SK-N-SH (cell line): Measurements from ENCODE around the gene DHRS12. TPM values are rescaled to one million over a fixed set of nuclear protein-coding genes. Genes with fewer than 3 reads are reported as not detected.

Source experiments
- CTCF ChIA-PET: fragments of 300-600, 350-600 bp; formaldehyde crosslinking; extraction: SDS; loops from one replicate; lab custom pipeline; 2021; lab: Yijun Ruan, JAX
- POLR2A ChIA-PET: fragments of 350-600 bp; sonication (Branson Sonifier 250); formaldehyde crosslinking; extraction: SDS; loops from one replicate; lab custom pipeline; 2020; ENCODE audit warnings: antibody characterized with exemption, inconsistent platforms; lab: Yijun Ruan, JAX
- DNase-seq: peaks from one replicate; pipeline ENCODE4 v3.0.0; 2012
- H2AFZ ChIP-seq: fragments of 200-600 bp; sonication (generic); 2 replicates; pipeline ENCODE4 v1.8.1; 2016; ENCODE audit warnings: antibody characterized with exemption, mild to moderate bottlenecking, low read depth
- H3F3A ChIP-seq: fragments of 200-600 bp; sonication (generic); replicated peaks from 2 replicates; pipeline ENCODE3; 2016; ENCODE audit warnings: antibody characterized with exemption, mild to moderate bottlenecking; ENCODE audit not compliant: insufficient read depth
- H3K27ac ChIP-seq, 2 experiments: fragments of 200-500 bp in 1 of 2; fragments of 200-600 bp in 1 of 2; sonication (Bioruptor generic) in 1 of 2; sonication (generic), shearing (Covaris generic) in 1 of 2; 2 replicates each; pipeline versions ENCODE4 v1.5.1 to v1.6.1; 2014 to 2016; ENCODE audit warnings: low read depth in 2 of 2, inconsistent platforms in 1 of 2, low read length in 1 of 2, mild to moderate bottlenecking in 1 of 2, mixed read lengths in 1 of 2
- H3K27me3 ChIP-seq: fragments of 200-600 bp; sonication (generic), shearing (Covaris generic); 2 replicates; pipeline ENCODE4 v1.6.1; 2016; ENCODE audit warnings: mixed run types; ENCODE audit not compliant: insufficient read depth
- H3K36me3 ChIP-seq, 2 experiments: fragments of 200-500 bp in 1 of 2; fragments of 200-600 bp in 1 of 2; sonication (Bioruptor generic) in 1 of 2; sonication (generic) in 1 of 2; replicated peaks in 1 of 2; 2 replicates each; pipeline versions ENCODE3 to v1.5.1; 2014 to 2016; ENCODE audit warnings: low read length in 1 of 2, mild to moderate bottlenecking in 1 of 2; ENCODE audit not compliant: insufficient read depth in 2 of 2, control insufficient read depth in 1 of 2
- H3K4me1 ChIP-seq, 2 experiments: fragments of 200-500 bp in 1 of 2; fragments of 200-600 bp in 1 of 2; sonication (Bioruptor generic) in 1 of 2; sonication (generic), shearing (Covaris generic) in 1 of 2; 2 replicates each; pipeline versions ENCODE4 v1.5.1 to v1.6.1; 2014 to 2016; ENCODE audit warnings: low read depth in 1 of 2, low read length in 1 of 2, mixed run types in 1 of 2; ENCODE audit not compliant: insufficient read depth in 2 of 2, control insufficient read depth in 1 of 2
- H3K4me2 ChIP-seq: fragments of 200-600 bp; sonication (generic), shearing (Covaris generic); 2 replicates; pipeline ENCODE4 v1.6.1; 2017; ENCODE audit warnings: mixed run types
- H3K4me3 ChIP-seq, 2 experiments: fragments of 200-500 bp in 1 of 2; fragments of 200-600 bp in 1 of 2; sonication (Bioruptor generic) in 1 of 2; sonication (generic), shearing (Covaris generic) in 1 of 2; 2 replicates each; pipeline versions ENCODE4 v1.5.1 to v1.8.1; 2014 to 2016; ENCODE audit warnings: low read depth in 2 of 2, inconsistent platforms in 1 of 2, low read length in 1 of 2, mild to moderate bottlenecking in 1 of 2, mixed read lengths in 1 of 2, moderate library complexity in 1 of 2
- H3K79me2 ChIP-seq: fragments of 200-600 bp; sonication (generic); 2 replicates; pipeline ENCODE4 v1.8.1; 2017; ENCODE audit warnings: mild to moderate bottlenecking; ENCODE audit not compliant: insufficient read depth
- H3K9ac ChIP-seq: fragments of 200-600 bp; sonication (generic); 2 replicates; pipeline ENCODE4 v1.6.1; 2017; ENCODE audit warnings: mixed run types
- H3K9me2 ChIP-seq: fragments of 200-600 bp; sonication (generic); 2 replicates; pipeline ENCODE4 v1.6.1; 2017; ENCODE audit warnings: mixed run types
- H3K9me3 ChIP-seq: fragments of 200-600 bp; sonication (generic); 2 replicates; pipeline ENCODE4 v1.6.1; 2017; ENCODE audit warnings: mixed run types, mild to moderate bottlenecking, moderate library complexity
- H4K20me1 ChIP-seq: fragments of 200-600 bp; sonication (generic); 2 replicates; pipeline ENCODE4 v1.6.1; 2017; ENCODE audit warnings: mild to moderate bottlenecking, mixed run types; ENCODE audit not compliant: insufficient read depth
- CHD2 ChIP-seq: fragments of 150-350 bp; IDR thresholded peaks from 2 replicates; pipeline ENCODE4 v1.6.1; 2018; ENCODE audit warnings: low read length; ENCODE audit not compliant: partially characterized antibody
- ELF1 ChIP-seq: IDR thresholded peaks from 2 replicates; pipeline ENCODE4 v1.4.0; 2012
- EZH2phosphoT487 ChIP-seq: fragments of 200-600 bp; sonication (generic); IDR thresholded peaks from 2 replicates; pipeline ENCODE4 v1.6.1; 2017; ENCODE audit warnings: low read depth, mixed run types, mild to moderate bottlenecking, antibody characterized with exemption, moderate library complexity, borderline replicate concordance
- FOSL2 ChIP-seq: IDR thresholded peaks from 2 replicates; pipeline ENCODE4 v1.4.0; 2012; ENCODE audit warnings: low read depth, mild to moderate bottlenecking, moderate library complexity, borderline replicate concordance
- FOXM1 ChIP-seq: IDR thresholded peaks from 2 replicates; pipeline ENCODE4 v1.4.0; 2012; ENCODE audit warnings: low read depth, mild to moderate bottlenecking
- JUND ChIP-seq: IDR thresholded peaks from 2 replicates; pipeline ENCODE4 v1.4.0; 2012
- MXI1 ChIP-seq: IDR thresholded peaks from 2 replicates; pipeline ENCODE4 v1.6.1; 2012; ENCODE audit warnings: mild to moderate bottlenecking, low read depth, low read length, improper control_type of control experiment
- POLR2AphosphoS5 ChIP-seq: IDR thresholded peaks from 2 replicates; pipeline ENCODE4 v1.6.1; 2012; ENCODE audit warnings: low read depth, low read length
- TCF12 ChIP-seq: IDR thresholded peaks from 2 replicates; pipeline ENCODE4 v1.4.0; 2012
- TEAD4 ChIP-seq: IDR thresholded peaks from 2 replicates; pipeline ENCODE4 v1.4.0; 2012; ENCODE audit warnings: mild to moderate bottlenecking, borderline replicate concordance; ENCODE audit not compliant: insufficient read depth
- YY1 ChIP-seq: IDR thresholded peaks from 2 replicates; pipeline ENCODE4 v1.4.0; 2012; ENCODE audit warnings: low read depth, mild to moderate bottlenecking
- WGBS: methylation state at CpG from one replicate; pipeline ENCODE4 v1.1.6; 2017; ENCODE audit warnings: low lambda C conversion rate; 5-methylcytosine and 5-hydroxymethylcytosine counted together
- polyA plus RNA-seq, 3 experiments: library from polyadenylated mRNA; depleted of rRNA; stranded (reverse); fragments of >200 nt; gene quantifications; 2 replicates each; pipeline ENCODE4 v1.2.3, GENCODE V29; 2012
- TF ChIP-seq, protein P1 (sequence below): IDR thresholded peaks from 2 replicates; pipeline ENCODE4 v1.4.0; 2012; ENCODE audit warnings: low read depth
- TF ChIP-seq, protein P2 (sequence below): IDR thresholded peaks from 2 replicates; pipeline ENCODE4 v1.6.1; 2012; ENCODE audit warnings: mild to moderate bottlenecking, low read depth, low read length, moderate library complexity
- TF ChIP-seq, protein P3 (sequence below): IDR thresholded peaks from 2 replicates; pipeline ENCODE4; 2012
- TF ChIP-seq, protein P4 (sequence below): IDR thresholded peaks from 2 replicates; pipeline ENCODE4 v1.4.0; 2012; ENCODE audit warnings: low read depth, borderline replicate concordance

The DHRS12 gene
- polyA plus RNA-seq, 1 of the 3 experiments (the other 2 are of a cell fraction): 9.6 TPM

DNA sequence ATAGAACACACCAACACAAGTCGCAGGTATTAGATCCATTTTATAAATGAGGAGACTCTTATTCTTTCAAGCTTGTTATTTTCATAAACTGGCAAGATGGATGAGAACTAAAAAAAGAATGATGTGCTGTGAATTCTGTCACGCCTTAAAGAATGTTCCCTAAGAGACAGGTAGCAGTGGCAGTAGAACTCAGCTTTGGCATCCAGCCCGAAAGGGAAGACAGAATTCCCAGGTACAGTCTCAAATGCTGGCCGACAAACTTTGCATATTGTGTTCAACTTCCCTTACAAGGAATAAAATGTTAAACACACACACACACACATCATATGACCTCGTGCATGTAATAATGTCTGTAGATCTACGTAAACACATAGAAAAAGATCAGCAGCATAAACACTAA lies 37.8 kb upstream of the DHRS12 start:
- H3K36me3 ChIP-seq: no peaks in the 10 kb centered on the region
- no peaks in the 10 kb centered on the region for H3K27me3 ChIP-seq
- H3K4me1 ChIP-seq: peaks cover 2 to 8% of the 10 kb centered on the region in 2 experiments; a peak in 1 of 4 replicates
- no peaks in the 10 kb centered on the region for H3K9me3 ChIP-seq
- no peak overlapping the region for H3K9ac ChIP-seq
- no peaks in the 10 kb centered on the region for H3K9me2 ChIP-seq
- POLR2A ChIA-PET: no interaction called here
- TF ChIP-seq TEAD4 (no peak), POLR2AphosphoS5 (no peak), YY1 (no peak), TCF12 (no peak), FOXM1 (no peak), EZH2phosphoT487 (no peak), JUND (no peak), CHD2 (no peak), MXI1 (no peak), FOSL2 (no peak)
- TF ChIP-seq, protein P1, sequence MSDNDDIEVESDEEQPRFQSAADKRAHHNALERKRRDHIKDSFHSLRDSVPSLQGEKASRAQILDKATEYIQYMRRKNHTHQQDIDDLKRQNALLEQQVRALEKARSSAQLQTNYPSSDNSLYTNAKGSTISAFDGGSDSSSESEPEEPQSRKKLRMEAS: no peak
- TF ChIP-seq, protein P2, sequence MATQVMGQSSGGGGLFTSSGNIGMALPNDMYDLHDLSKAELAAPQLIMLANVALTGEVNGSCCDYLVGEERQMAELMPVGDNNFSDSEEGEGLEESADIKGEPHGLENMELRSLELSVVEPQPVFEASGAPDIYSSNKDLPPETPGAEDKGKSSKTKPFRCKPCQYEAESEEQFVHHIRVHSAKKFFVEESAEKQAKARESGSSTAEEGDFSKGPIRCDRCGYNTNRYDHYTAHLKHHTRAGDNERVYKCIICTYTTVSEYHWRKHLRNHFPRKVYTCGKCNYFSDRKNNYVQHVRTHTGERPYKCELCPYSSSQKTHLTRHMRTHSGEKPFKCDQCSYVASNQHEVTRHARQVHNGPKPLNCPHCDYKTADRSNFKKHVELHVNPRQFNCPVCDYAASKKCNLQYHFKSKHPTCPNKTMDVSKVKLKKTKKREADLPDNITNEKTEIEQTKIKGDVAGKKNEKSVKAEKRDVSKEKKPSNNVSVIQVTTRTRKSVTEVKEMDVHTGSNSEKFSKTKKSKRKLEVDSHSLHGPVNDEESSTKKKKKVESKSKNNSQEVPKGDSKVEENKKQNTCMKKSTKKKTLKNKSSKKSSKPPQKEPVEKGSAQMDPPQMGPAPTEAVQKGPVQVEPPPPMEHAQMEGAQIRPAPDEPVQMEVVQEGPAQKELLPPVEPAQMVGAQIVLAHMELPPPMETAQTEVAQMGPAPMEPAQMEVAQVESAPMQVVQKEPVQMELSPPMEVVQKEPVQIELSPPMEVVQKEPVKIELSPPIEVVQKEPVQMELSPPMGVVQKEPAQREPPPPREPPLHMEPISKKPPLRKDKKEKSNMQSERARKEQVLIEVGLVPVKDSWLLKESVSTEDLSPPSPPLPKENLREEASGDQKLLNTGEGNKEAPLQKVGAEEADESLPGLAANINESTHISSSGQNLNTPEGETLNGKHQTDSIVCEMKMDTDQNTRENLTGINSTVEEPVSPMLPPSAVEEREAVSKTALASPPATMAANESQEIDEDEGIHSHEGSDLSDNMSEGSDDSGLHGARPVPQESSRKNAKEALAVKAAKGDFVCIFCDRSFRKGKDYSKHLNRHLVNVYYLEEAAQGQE: no peak
- TF ChIP-seq, protein P3, sequence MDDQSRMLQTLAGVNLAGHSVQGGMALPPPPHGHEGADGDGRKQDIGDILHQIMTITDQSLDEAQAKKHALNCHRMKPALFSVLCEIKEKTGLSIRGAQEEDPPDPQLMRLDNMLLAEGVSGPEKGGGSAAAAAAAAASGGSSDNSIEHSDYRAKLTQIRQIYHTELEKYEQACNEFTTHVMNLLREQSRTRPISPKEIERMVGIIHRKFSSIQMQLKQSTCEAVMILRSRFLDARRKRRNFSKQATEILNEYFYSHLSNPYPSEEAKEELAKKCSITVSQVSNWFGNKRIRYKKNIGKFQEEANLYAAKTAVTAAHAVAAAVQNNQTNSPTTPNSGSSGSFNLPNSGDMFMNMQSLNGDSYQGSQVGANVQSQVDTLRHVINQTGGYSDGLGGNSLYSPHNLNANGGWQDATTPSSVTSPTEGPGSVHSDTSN: no peak
- no peaks in the 10 kb centered on the region for H3K79me2 ChIP-seq
- H2AFZ ChIP-seq: no peak overlapping the region
- H4K20me1 ChIP-seq: no peaks in the 10 kb centered on the region
- H3K4me2 ChIP-seq: no peak overlapping the region
- no peak overlapping the region for H3K27ac ChIP-seq
- WGBS: 73% methylated on average over 6 of the region's 6 CpGs
- no peak overlapping the region for H3K4me3 ChIP-seq
- no peaks in the 10 kb centered on the region for H3F3A ChIP-seq
- DNase-seq: no peak
- CTCF ChIA-PET: interaction anchor here (1.1 kb wide), 1 partner anchor 27 kb away, joined by 4 read pairs; no protein-coding TSS in a partner anchor

DNA sequence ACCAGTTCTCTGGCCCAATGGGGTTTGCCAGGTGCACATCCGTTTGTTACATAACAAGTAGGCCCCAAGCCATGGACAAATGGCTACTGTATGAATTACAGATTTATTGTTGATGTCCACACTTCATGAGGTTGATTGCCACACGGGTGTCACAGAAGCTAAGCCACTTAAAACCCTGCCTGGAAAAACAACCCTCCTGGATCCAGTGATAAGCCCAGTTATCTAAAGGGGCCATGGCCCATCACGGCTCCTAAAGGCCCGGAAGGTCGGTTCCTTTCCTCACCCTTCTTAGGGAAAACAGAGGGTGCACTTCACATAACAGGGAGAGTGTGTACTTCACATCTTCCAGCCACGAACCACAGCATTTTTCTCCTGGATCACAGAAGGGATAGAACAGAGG lies 37.0 kb upstream of the DHRS12 start:
- Histone ChIP-seq H3K4me3 (no peak overlapping the region), H2AFZ (no peak overlapping the region), H3K4me2 (no peak overlapping the region), H3K4me1 (peaks cover 2 to 8% of the 10 kb centered on the region in 2 experiments; a peak in 1 of 4 replicates), H3K27me3 (no peaks in the 10 kb centered on the region), H3K36me3 (no peaks in the 10 kb centered on the region), H3K9me2 (no peaks in the 10 kb centered on the region), H3K79me2 (no peaks in the 10 kb centered on the region), H3K9me3 (no peaks in the 10 kb centered on the region), H3K27ac (no peak overlapping the region), H4K20me1 (no peaks in the 10 kb centered on the region), H3F3A (no peaks in the 10 kb centered on the region), H3K9ac (no peak overlapping the region)
- ChIA-PET POLR2A (no interaction called here), CTCF (interaction anchor here (1.1 kb wide), 1 partner anchor 26 kb away, joined by 4 read pairs; no protein-coding TSS in a partner anchor)
- TF ChIP-seq, protein P2: no peak
- TF ChIP-seq JUND (no peak), ELF1 (no peak)
- TF ChIP-seq, protein P4, sequence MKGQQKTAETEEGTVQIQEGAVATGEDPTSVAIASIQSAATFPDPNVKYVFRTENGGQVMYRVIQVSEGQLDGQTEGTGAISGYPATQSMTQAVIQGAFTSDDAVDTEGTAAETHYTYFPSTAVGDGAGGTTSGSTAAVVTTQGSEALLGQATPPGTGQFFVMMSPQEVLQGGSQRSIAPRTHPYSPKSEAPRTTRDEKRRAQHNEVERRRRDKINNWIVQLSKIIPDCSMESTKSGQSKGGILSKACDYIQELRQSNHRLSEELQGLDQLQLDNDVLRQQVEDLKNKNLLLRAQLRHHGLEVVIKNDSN: no peak
- 73% methylated on average over 4 of the region's 6 CpGs for WGBS
- no peak for DNase-seq
